Measurements from ENCODE around the gene ZFAND2B. TPM values are rescaled to one million over a fixed set of nuclear protein-coding genes. Genes with fewer than 3 reads are reported as not detected.

Gene ZFAND2B
- total and polyA plus RNA-seq, 2 experiments from 2014 or later = 16.3 to 30.0 TPM

- peaks cover 18% of the 10 kb centered on the region for H3K27me3 Mint-ChIP-seq (ENCODE audit: insufficient read depth, low read depth, poor library complexity)
- no peaks in the 10 kb centered on the region for H3K9me3 Mint-ChIP-seq
- no peak overlapping the region for H3K4me3 ChIP-seq
These were observed 41.3 kb upstream of the ZFAND2B start for GRCh38 chr2:219165058-219165911.

More at GRCh38 chr2:219165058-219165911, 41.3 kb upstream of the ZFAND2B start:
- no peaks in the 10 kb centered on the region for H3K79me2 ChIP-seq (replicated peaks; ENCODE audit: insufficient read depth)
- no peaks in the 10 kb centered on the region for H3K4me1 ChIP-seq (ENCODE audit: insufficient read depth)
- no peaks in the 10 kb centered on the region for H4K20me1 ChIP-seq (replicated peaks; ENCODE audit: insufficient read depth)
- no peaks in the 10 kb centered on the region for H3F3A ChIP-seq (replicated peaks; ENCODE audit: low read depth)
- no peak overlapping the region for H3K27ac Mint-ChIP-seq
- H3K36me3 Mint-ChIP-seq (ENCODE audit: low read depth) = no peaks in the 10 kb centered on the region; the same call in 2 of the 3 replicates
- H3K4me1 Mint-ChIP-seq = peaks cover 8% of the 10 kb centered on the region
- ATAC-seq (no peak), DNase-seq (ENCODE audit: low spot score) (no peak)
- H3K4me3 Mint-ChIP-seq = peak overlapping the region; percentile 0; the same call in 1 of the 3 replicates
- H3K36me3 ChIP-seq (ENCODE audit: insufficient read depth) = no peaks in the 10 kb centered on the region
- no peaks in the 10 kb centered on the region for H3K27me3 ChIP-seq (ENCODE audit: insufficient read depth)
- TF ChIP-seq ZNF331 (CRISPR knock-in tag; IDR thresholded peaks at IDR 0.05; ENCODE audit: low read depth) (no peak), NANOG (IDR thresholded peaks at IDR 0.05; ENCODE audit: borderline replicate concordance) (no peak), EZH2phosphoT487 (IDR thresholded peaks at IDR 0.05; ENCODE audit: unreplicated experiment) (no peak), JUNB (IDR thresholded peaks at IDR 0.05; ENCODE audit: unreplicated experiment) (no peak), POLR2AphosphoS5 (IDR thresholded peaks at IDR 0.05; ENCODE audit: low read depth) (no peak), STAT1 (IDR thresholded peaks at IDR 0.05; ENCODE audit: unreplicated experiment) (no peak), EZH2 (IDR thresholded peaks at IDR 0.05; ENCODE audit: low read depth, unreplicated experiment) (no peak), CTCF (conservative IDR thresholded peaks at IDR 0.05; ENCODE audit: low read depth in 2 of 2) (no peak), CREB1 (CRISPR knock-in tag; IDR thresholded peaks at IDR 0.05; ENCODE audit: low read depth) (no peak)
- TF ChIP-seq, protein P1, sequence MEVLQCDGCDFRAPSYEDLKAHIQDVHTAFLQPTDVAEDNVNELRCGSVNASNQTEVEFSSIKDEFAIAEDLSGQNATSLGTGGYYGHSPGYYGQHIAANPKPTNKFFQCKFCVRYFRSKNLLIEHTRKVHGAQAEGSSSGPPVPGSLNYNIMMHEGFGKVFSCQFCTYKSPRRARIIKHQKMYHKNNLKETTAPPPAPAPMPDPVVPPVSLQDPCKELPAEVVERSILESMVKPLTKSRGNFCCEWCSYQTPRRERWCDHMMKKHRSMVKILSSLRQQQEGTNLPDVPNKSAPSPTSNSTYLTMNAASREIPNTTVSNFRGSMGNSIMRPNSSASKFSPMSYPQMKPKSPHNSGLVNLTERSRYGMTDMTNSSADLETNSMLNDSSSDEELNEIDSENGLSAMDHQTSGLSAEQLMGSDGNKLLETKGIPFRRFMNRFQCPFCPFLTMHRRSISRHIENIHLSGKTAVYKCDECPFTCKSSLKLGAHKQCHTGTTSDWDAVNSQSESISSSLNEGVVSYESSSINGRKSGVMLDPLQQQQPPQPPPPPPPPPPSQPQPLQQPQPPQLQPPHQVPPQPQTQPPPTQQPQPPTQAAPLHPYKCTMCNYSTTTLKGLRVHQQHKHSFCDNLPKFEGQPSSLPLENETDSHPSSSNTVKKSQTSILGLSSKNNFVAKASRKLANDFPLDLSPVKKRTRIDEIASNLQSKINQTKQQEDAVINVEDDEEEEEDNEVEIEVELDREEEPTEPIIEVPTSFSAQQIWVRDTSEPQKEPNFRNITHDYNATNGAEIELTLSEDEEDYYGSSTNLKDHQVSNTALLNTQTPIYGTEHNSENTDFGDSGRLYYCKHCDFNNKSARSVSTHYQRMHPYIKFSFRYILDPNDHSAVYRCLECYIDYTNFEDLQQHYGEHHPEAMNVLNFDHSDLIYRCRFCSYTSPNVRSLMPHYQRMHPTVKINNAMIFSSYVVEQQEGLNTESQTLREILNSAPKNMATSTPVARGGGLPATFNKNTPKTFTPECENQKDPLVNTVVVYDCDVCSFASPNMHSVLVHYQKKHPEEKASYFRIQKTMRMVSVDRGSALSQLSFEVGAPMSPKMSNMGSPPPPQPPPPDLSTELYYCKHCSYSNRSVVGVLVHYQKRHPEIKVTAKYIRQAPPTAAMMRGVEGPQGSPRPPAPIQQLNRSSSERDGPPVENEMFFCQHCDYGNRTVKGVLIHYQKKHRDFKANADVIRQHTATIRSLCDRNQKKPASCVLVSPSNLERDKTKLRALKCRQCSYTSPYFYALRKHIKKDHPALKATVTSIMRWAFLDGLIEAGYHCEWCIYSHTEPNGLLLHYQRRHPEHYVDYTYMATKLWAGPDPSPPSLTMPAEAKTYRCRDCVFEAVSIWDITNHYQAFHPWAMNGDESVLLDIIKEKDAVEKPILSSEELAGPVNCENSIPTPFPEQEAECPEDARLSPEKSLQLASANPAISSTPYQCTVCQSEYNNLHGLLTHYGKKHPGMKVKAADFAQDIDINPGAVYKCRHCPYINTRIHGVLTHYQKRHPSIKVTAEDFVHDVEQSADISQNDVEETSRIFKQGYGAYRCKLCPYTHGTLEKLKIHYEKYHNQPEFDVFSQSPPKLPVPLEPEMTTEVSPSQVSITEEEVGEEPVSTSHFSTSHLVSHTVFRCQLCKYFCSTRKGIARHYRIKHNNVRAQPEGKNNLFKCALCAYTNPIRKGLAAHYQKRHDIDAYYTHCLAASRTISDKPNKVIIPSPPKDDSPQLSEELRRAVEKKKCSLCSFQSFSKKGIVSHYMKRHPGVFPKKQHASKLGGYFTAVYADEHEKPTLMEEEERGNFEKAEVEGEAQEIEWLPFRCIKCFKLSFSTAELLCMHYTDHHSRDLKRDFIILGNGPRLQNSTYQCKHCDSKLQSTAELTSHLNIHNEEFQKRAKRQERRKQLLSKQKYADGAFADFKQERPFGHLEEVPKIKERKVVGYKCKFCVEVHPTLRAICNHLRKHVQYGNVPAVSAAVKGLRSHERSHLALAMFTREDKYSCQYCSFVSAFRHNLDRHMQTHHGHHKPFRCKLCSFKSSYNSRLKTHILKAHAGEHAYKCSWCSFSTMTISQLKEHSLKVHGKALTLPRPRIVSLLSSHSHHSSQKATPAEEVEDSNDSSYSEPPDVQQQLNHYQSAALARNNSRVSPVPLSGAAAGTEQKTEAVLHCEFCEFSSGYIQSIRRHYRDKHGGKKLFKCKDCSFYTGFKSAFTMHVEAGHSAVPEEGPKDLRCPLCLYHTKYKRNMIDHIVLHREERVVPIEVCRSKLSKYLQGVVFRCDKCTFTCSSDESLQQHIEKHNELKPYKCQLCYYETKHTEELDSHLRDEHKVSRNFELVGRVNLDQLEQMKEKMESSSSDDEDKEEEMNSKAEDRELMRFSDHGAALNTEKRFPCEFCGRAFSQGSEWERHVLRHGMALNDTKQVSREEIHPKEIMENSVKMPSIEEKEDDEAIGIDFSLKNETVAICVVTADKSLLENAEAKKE (CRISPR knock-in tag; IDR thresholded peaks at IDR 0.05) = no peak
- TF ChIP-seq, protein P2, sequence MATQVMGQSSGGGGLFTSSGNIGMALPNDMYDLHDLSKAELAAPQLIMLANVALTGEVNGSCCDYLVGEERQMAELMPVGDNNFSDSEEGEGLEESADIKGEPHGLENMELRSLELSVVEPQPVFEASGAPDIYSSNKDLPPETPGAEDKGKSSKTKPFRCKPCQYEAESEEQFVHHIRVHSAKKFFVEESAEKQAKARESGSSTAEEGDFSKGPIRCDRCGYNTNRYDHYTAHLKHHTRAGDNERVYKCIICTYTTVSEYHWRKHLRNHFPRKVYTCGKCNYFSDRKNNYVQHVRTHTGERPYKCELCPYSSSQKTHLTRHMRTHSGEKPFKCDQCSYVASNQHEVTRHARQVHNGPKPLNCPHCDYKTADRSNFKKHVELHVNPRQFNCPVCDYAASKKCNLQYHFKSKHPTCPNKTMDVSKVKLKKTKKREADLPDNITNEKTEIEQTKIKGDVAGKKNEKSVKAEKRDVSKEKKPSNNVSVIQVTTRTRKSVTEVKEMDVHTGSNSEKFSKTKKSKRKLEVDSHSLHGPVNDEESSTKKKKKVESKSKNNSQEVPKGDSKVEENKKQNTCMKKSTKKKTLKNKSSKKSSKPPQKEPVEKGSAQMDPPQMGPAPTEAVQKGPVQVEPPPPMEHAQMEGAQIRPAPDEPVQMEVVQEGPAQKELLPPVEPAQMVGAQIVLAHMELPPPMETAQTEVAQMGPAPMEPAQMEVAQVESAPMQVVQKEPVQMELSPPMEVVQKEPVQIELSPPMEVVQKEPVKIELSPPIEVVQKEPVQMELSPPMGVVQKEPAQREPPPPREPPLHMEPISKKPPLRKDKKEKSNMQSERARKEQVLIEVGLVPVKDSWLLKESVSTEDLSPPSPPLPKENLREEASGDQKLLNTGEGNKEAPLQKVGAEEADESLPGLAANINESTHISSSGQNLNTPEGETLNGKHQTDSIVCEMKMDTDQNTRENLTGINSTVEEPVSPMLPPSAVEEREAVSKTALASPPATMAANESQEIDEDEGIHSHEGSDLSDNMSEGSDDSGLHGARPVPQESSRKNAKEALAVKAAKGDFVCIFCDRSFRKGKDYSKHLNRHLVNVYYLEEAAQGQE (IDR thresholded peaks at IDR 0.05; ENCODE audit: unreplicated experiment) = no peak
- TF ChIP-seq, protein P3, sequence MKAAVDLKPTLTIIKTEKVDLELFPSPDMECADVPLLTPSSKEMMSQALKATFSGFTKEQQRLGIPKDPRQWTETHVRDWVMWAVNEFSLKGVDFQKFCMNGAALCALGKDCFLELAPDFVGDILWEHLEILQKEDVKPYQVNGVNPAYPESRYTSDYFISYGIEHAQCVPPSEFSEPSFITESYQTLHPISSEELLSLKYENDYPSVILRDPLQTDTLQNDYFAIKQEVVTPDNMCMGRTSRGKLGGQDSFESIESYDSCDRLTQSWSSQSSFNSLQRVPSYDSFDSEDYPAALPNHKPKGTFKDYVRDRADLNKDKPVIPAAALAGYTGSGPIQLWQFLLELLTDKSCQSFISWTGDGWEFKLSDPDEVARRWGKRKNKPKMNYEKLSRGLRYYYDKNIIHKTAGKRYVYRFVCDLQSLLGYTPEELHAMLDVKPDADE (IDR thresholded peaks at IDR 0.05) = no peak
- no peaks in the 10 kb centered on the region for H3K9me2 ChIP-seq (ENCODE audit: insufficient read depth)
- H3K4me2 ChIP-seq = no peak overlapping the region
- no peak overlapping the region for H2AFZ ChIP-seq
- no peak overlapping the region for H3K27ac ChIP-seq (ENCODE audit: low read depth)

All from GM23338 (cell line).